Right ventricle myocardium inferior (tissue), 1 donor: Measurements from ENCODE around the gene ADARB2. TPM values are rescaled to one million over a fixed set of nuclear protein-coding genes. Genes with fewer than 3 reads are reported as not detected.
A peak's percentile ranks its signal among the peaks of the same experiment; 100 is the strongest.
"Not testable (repeated sequence)": the region's sequence is repeated elsewhere in the genome, so short reads cannot be mapped to it uniquely, and the experiment has no call there.

Experiments used
- ATAC-seq: fragments of 200-7000 bp; cut with Tn5 transposase; one replicate; pipeline ENCODE4 v1.9.1; 2020; ENCODE audit warnings: mild to moderate bottlenecking, moderate library complexity
- DNase-seq: peaks from one replicate; pipeline ENCODE4 v3.0.0; 2021; ENCODE audit errors: missing footprints
- intact Hi-C: fragments of 100-400 bp; cut with DNase I; formaldehyde crosslinking; loops from one replicate; pipeline ENCODE4 v1.11.0; 2022
- total RNA-seq: library from RNA; stranded (reverse); fragmentation: NEBNext Ultra II Directional; extraction: Animal tissue kit (Norgen Biotek cat#: 25700); gene quantifications from one replicate; pipeline ENCODE4 v1.2.1, GENCODE V29; 2021
- donor health status: DM: no; HTN: yes; CAD: no; lungs with severe emphysema.

The ADARB2 gene
- total RNA-seq, 1 donor from 2014 or later: 0.19 TPM

DNA sequence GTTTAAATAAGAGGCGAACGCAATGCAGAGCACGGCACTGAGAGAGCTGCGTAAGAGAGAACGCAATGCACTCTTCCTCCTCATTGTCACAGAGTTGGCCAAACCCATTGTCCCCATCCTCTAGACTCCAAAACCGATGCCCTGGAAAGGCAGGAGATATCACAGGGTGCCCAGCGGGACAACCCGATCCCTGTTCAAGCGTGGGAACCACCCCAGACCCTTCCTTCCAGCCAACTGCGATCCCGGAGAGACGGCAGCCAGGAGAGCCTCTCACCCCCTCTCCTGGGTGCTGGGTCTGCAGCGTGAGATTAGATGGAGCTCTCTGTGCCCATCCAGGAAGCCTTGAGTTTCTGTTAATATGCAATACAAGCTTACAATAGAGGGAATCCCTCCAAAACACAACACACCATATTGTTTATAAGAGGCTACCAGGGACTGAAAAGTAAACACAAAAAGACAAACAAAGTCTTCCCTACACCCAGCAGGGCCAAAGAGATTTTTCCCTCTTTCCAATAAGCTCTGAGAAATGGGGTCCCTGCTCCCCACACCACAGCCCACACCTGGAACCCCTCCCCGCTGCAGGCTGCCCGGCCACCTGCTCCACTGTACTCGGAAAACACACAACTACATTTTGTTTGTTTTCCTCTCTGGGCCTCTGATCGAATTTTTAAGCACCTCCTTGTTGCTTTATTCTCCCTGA is 187.6 kb downstream of the ADARB2 start:
- intact Hi-C loops: loop anchor here (5.0 kb wide), 1 partner anchor 82 kb away; no protein-coding TSS in a partner anchor

DNA sequence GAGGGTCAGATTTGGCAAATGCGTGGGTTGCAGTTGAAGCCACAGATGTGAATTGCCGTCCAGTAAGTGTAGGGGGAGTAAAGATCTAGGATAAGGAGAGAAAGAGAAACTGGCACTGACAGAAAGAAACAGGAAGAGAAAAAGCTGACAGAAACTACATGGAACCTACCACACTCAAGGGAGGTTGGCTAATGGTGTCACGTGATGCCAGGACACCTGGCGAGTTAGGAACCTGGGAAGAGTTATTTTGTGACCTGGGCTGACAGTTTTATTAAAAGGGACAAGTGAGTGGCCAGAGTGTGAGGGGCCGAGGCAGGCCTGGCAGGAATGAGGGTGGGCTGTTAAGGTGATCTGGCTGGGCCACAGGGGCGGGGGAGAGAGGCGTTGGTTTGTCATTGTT is 188.7 kb downstream of the ADARB2 start:
- intact Hi-C loops: loop anchor here (5.0 kb wide), 1 partner anchor 81 kb away; no protein-coding TSS in a partner anchor
- ATAC-seq (no peak), DNase-seq (no peak)

More for the DNA sequence above, 187.6 kb downstream of the ADARB2 start:
- no peak for DNase-seq
- ATAC-seq: no peak

DNA sequence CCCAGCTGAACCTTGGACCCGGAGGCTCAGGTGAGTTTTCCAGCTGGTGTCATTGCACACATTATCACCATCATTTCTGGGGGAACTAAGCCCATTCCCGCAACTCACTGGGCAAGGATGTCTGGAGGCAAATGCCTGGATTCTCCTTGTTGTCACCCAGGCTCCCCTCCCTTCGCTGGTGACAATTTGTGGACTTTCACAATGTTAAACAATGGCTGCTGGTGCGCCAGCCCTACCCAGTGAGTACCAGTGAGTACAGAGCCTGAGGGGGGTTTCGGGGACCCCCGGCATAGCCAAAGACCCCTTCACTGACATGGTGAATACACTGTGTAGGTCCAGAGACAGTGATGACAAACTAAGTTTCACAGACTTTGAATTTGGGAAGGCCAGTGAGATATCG is 189.2 kb downstream of the ADARB2 start:
- DNase-seq (no peak), ATAC-seq (no peak)
- intact Hi-C loops: loop anchor here (5.0 kb wide), 1 partner anchor 81 kb away; no protein-coding TSS in a partner anchor

DNA sequence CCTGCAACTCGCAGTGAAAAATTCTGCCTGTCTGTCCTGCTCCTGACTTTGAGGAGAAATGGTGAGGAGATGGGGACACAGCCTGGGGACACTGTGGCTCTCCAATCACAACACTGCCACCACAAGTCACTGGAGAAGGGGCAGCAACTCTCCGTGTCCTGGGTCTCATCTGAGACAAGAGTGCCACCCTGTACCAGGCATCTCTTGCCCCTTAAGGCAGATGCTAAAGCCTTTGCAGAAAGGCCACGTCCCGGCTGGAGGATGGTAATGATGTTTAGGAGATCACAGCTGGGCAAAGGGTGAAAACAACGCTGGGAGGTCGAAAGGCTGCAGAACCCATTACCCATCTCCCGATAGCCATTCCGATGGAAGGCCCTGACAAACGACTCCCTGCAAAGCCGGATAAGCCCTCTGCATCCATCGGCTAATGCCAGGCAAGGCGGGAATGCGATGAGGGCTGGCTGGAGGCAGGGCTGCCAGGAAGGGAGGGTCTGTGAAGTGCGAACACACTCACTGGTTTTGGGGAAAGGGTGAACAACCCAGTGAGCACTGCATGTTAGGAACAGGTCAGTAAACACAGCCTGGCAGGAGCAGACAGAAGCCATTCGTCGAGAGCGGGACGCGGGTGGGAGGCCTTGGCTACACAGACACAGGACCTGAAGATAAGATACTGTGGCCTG is 190.8 kb downstream of the ADARB2 start:
- intact Hi-C loops: loop anchor here (5.0 kb wide), 1 partner anchor 79 kb away; no protein-coding TSS in a partner anchor
- DNase-seq: no peak
- no peak for ATAC-seq

DNA sequence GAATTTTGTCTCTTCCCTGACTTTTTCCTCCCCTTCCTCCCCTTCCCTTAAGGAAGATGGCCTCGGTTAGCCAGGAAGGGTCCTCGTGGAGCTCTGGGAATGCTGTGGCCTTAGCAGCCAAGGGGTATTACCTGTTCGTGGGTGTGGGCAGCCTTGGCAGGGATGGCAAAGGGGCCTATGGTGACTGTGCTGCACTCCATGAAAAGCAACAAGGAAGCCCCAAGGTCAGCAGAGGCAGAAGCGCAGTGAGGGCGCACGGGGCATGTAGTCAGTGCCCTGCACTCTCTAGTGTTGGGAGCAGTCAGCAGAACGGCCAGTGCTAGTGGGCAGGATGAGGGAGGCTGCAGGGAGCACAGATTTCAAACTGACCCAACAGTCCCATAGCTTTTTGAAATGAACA is 191.8 kb downstream of the ADARB2 start:
- intact Hi-C loops: loop anchor here (5.0 kb wide), 1 partner anchor 78 kb away; no protein-coding TSS in a partner anchor
- no peak for DNase-seq

DNA sequence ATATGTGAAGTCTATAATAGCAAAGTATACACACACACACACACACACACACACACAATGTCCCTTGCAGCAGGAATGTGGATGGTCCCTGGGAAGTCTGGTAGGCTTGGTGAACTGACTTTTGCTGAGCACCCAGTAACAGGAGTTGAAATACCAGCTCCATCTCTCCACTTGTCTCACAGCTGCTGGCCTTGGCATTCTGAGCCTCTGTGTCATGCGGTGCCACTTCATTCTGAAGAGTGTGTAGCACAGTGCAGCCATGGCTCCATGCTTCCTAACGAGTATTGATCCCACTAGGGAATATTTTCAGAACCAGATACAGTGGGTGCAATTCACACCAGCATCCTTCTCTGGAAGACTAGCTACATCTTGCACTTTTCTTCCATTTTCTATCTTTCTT is 192.4 kb downstream of the ADARB2 start:
- intact Hi-C loops: loop anchor here (5.0 kb wide), 1 partner anchor 78 kb away; no protein-coding TSS in a partner anchor
- no peak for DNase-seq
- ATAC-seq: peak; percentile 74

More for the DNA sequence above, 191.8 kb downstream of the ADARB2 start:
- no peak for ATAC-seq

DNA sequence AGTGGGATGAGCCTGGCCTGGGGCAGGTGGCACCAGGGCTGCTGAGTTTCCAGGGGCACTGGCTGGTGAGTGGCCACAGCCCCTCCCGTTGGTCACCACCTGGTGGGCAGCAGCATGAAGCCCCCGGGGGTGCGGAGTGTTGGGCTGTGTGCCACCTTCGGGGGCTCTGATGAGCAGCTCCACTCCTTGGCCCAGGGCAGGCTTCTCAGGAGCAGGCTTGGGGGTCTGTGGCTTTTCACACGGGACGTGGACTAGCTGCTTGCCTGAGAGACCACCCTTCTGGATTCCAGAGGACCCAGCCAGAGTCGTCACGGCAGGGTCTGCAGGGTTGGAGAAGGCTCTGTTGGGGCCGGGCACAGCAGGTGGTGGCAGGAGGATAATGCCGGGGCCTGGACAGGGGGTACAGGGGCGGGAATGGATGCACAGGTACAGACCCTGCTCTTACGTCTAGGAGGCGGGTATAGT is 193.1 kb downstream of the ADARB2 start:
- DNase-seq (no peak), ATAC-seq (no peak)
- intact Hi-C loops: no loop called here

DNA sequence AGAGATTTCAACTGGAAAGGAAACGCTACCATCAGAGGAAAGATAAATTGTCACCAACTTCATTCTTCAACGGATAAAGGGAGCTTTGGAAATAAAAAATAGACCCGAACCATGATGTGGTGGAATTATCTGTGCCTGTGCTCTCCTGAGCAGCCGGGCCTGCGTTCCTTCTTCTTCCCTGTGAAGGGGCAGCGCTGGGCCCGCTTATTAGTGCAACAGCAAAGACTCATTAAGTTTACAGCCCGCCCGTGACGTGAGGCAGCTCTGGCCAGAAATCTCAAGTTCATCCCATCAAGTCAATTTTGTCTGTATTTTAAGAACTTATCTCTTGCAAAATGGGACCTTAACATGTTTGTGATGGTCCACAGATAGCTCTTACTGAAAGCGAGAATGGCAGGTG is 193.7 kb downstream of the ADARB2 start:
- DNase-seq (no peak), ATAC-seq (no peak)
- intact Hi-C loops: no loop called here

DNA sequence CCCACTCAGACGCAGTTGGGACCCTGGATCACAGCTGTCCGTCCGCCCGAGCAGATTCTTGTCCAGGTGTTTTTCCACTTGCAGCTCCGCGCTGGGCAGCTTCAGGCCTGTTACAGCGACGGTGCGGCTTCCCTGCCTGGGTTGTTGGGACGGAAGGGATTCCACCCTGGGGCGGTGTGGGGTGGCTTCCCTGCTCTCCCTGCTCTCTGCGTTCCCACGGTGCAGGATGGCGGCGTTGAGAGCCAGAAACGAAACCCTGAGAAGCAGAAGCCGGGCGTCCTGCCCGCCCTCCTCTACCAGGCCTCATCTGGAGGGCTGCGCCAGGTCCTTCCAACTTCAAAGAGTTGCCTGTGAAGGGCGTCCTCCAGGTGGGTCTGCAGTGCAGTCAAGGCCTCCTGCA is 194.4 kb downstream of the ADARB2 start:
- intact Hi-C loops: no loop called here
- no peak for DNase-seq

DNA sequence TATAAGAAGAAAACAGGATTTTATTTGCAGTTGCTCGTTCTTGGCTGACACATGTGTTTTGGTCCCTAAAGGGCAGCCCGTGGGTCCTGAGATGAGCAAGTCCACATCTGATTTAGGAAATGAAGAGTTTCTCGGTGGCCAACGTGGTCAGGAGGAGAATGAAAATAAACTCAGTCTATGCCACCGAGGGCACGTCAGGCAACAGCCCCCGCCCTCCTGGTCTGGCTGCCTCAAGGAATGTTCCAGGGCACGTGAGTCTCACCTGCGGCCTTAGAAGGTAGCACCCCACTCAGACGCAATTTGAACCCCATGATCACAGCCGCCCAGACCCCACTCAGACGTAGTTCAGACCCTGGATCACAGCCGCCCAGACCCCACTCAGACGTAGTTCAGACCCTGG is 197.2 kb downstream of the ADARB2 start:
- ATAC-seq (no peak), DNase-seq (no peak)
- intact Hi-C loops: no loop called here

More for the DNA sequence above, 194.4 kb downstream of the ADARB2 start:
- no peak for ATAC-seq

DNA sequence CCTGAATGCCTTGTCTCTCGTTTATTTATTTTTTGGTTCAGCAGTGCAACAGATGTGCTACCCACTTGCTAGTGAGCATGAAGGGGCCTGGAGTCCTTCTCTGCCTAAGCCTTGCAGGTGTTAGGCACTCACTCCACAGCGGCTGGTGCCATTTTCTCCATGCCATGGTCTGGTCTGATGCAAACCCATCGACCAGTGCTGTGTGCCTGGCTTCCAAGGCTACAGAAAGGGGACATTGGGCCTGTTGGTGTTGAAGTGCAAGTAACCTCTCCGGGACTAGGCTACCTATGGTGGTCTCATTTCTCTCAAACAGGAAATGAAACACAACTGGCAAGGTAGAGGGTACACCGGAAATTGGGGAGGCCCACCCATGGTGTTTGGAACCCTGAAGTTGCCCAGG is 198.1 kb downstream of the ADARB2 start:
- ATAC-seq (no peak), DNase-seq (no peak)
- intact Hi-C loops: no loop called here

DNA sequence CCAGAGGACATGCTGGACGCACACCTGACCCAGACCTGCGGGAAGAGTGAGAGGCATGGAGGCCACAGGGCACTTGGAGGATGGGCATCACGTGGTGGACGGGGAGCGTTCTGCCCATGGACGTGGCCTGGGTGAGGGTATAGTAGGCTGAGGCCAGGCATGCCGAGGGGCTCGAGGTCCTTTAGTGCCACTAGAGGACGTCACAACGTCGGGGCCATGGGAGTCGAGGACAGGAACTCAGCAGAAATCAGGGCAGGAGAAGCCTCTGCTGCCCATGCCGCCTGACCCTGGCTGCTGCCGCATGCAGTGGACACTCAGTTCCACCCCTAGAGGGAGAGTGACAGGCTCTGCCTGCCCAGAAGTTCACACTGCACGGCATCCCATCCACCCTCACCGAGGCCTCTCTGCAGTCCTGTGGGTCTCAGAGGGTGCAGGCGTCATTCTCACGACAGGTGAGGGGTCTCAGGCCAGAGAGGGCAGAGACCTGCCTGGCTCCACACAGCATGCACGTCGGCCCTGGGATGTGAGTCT is 198.7 kb downstream of the ADARB2 start:
- DNase-seq (no peak), ATAC-seq (no peak)
- intact Hi-C loops: no loop called here

DNA sequence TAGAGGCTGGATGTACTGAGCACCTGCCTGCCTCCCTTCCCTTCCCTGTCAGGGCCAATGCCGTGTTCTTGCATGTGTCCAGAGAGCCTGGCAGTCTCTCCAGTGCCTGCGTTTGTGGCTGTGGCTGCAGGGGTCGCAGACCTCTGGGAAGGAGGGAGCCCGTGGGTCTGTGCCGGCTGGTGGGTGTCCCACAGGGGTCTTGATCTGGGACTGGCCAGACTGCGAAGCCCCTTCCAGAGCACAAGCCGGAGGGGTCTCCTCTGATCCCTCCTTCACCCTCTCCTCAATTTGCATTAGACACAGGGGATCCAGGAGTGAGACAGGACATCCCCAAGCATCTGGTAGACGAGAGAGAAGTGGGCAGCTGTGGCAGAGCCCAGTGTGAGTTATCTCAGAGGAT is 199.2 kb downstream of the ADARB2 start:
- intact Hi-C loops: no loop called here
- ATAC-seq: no peak
- DNase-seq: no peak

DNA sequence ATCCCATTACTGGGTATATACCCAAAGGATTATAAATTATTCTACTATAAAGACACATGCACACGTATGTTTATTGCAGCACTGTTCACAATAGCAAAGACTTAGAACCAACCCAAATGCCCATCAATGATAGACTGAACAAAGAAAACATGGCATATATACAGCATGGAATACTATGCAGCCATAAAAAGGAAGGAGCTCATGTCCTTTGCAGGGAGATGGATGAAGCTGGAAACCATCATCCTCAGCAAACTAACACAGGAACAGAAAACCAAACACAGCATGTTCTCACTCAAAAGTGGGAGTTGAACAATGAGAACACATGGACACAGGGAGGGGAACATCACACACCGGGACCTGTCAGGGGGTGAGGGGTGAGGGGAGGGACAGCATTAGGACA is 199.9 kb downstream of the ADARB2 start:
- DNase-seq, ATAC-seq, intact Hi-C loops: not testable (repeated sequence)

DNA sequence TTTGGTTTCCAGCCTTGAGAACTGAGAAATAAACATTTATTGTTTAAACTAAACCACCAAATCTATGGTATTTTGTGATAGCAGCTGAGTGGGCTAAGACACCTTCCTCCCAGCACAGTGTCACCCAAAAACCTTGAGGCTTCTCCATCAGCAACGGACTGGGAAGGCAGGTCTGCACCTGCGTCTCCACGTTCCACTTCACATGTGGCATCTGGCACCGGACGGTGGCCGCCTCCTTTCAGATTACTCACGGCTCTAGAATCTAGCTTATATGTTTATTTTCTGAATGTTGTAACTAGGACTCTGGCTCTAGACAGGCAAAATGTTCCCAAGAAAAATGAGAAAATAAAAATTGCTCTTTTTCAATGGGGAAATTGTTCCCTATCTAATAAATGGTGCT is 201.0 kb downstream of the ADARB2 start:
- intact Hi-C loops: no loop called here
- ATAC-seq (no peak), DNase-seq (no peak)

DNA sequence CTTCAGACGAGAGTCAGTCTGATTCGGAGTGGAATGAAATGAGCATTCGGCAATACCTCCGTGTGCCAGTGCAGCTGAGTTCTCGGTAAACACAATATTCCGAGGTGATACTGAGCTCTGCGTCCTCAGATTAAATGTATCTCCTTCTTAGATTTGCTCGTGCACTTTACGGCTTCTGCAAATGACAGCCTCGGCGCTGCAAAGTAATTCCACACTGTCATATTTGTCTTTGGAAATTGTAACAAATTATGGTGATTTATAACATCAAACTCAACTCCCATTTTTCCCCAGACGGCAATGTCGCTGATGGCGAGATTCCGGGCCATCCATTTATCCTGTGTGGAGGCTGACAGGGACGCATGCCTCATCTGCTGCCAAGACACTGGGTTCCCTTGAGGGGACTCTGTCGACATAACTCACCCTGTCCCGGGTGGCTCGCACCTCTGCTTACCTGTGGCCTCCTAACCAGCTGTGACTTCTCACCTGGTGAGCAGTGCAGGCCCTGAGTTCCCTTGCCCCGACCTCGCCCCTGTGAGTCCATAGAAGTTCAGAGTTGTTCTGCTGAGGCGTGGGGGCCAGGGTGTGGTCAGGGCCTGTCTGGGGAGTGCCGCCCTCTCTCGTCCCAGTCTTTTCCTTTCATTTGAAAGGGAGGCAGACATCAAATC is 201.9 kb downstream of the ADARB2 start:
- intact Hi-C loops: no loop called here
- ATAC-seq (no peak), DNase-seq (no peak)

DNA sequence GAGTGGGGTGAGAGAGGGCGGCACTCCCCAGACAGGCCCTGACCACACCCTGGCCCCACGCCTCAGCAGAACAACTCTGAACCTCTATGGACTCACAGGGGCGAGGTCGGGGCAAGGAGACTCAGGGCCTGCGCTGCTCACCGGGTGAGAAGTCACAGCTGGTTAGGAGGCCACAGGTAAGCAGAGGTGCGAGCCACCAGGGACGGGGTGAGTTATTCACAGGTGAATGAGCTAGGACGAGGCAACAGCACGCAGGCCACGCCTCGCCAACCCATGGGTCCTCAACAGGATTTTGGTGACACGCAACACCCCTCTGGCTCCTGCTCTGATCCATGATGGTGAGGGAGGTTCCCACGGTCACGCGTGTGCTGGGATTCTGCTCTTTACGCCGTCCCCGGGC is 202.5 kb downstream of the ADARB2 start:
- intact Hi-C loops: no loop called here
- no peak for DNase-seq
- ATAC-seq: no peak

DNA sequence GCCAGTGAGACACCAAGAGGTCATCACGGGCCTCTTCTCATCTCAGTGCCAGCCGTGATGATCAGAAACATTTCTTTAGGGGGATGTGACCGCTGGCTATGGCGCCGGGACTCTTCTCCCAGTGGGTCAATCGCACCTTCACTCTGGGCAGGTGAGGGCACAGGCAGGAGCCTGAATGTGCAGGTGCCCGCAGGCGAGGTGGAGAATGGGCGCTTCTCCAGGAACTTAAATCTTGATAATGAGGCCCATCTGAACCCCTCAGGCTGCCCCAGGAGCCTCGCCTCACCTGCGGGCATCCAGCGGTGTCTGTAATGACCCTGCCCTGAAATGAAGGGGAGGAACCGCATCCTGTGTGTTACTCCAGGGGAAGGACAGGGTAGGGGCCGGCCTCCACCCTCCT is 204.7 kb downstream of the ADARB2 start:
- intact Hi-C loops: no loop called here
- no peak for DNase-seq
- ATAC-seq: no peak

DNA sequence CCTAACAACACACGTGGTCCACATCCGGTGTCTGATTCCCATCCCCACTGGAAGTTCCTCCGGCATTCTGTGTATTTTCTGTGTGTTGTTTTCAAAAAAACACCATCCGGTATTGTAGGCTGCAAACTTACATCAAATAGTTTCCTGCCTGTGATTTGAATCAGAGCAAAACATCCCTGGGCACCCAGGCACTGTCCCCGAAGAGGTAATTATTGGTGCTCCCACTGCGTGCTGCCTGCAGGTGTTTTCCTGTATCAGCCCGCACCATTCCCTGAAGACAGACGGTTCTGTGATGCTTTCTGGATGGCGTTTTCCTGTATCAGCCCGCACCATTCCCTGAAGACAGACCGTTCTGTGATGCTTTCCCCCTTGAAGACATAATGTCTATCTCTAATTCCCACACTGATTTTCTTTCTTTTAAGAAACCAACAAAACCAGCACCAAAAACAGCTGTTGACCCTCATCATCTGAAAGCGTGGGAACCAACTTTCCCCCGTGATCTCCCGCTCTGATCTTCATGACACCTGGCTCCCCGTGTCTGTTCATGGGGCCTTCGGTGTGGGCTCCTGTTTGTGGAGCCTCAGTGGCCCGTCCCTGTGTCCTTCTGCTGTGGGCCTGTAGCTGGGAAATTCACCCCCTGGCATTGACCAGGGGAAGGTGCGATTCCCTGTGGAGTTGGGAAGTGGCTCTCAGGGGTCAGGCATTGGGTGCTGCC is 205.3 kb downstream of the ADARB2 start:
- DNase-seq: no peak
- no peak for ATAC-seq
- intact Hi-C loops: no loop called here
